HCT116 (cell line): ENCODE results near the gene OPCML. TPM values are rescaled to one million over a fixed set of nuclear protein-coding genes. Genes with fewer than 3 reads are reported as not detected.

Experiments
- ATAC-seq: fragments of 200-7000 bp; cut with Tn5 transposase; 2 replicates; pipeline ENCODE4 v1.9.1; 2020; ENCODE audit warnings: mild to moderate bottlenecking, moderate library complexity
- BruUV-seq: library from RNA; stranded (reverse); fragments of 400-500 nt; replicated peaks from 2 replicates; lab custom pipeline; 2021; lab: Mats Ljungman, UMichigan
- CTCF ChIA-PET: fragments of 300-600 bp; sonication (Branson Sonifier 250); formaldehyde crosslinking; loops from one replicate; lab custom pipeline; 2021; ENCODE audit warnings: antibody characterized with exemption; lab: Charles Lee
- POLR2A ChIA-PET: fragments of 300-600, 350-600 bp; sonication (Branson Sonifier 250); formaldehyde crosslinking; loops from one replicate; lab custom pipeline; 2021; ENCODE audit warnings: antibody characterized with exemption; lab: Charles Lee
- RAD21 ChIA-PET, 2 experiments: fragments of 300-600 bp; sonication (Branson Sonifier 250); formaldehyde crosslinking; loops; one replicate each; lab custom pipeline; 2023; ENCODE audit warnings: low total read pairs in 2 of 2; ENCODE audit not compliant: uncharacterized antibody in 2 of 2, unreplicated experiment in 2 of 2, low non-redundant PET in 1 of 2; lab: Charles Lee
- DNase-seq: peaks from one replicate; pipeline ENCODE4 v3.0.0-alpha.2; 2010; ENCODE audit warnings: low read depth, low spot score
- H2AFZ ChIP-seq: fragments of 200-600 bp; shearing (Covaris generic), sonication (generic); 2 replicates; pipeline ENCODE4 v1.6.1; 2017; ENCODE audit warnings: low read depth, mixed run types, mixed read lengths, antibody characterized with exemption, low read length; ENCODE audit not compliant: poor library complexity, severe bottlenecking
- H3K27ac ChIP-seq: 2 replicates; pipeline ENCODE4 v1.5.1; 2012; ENCODE audit warnings: low read depth, low read length
- H3K27me3 ChIP-seq: fragments of 200-600 bp; sonication (generic); 2 replicates; pipeline ENCODE4 v1.6.1; 2016; ENCODE audit warnings: mixed run types, low read length, mixed read lengths; ENCODE audit not compliant: insufficient read depth
- H3K36me3 ChIP-seq, 2 experiments: fragments of 200-500 bp in 1 of 2; fragments of 200-600 bp in 1 of 2; sonication (Bioruptor generic) in 1 of 2; sonication (generic) in 1 of 2; 2 replicates each; pipeline versions ENCODE4 v1.5.1 to v1.6.1; 2014 to 2016; ENCODE audit warnings: low read length in 2 of 2, inconsistent platforms in 1 of 2, mixed read lengths in 1 of 2, mixed run types in 1 of 2; ENCODE audit not compliant: insufficient read depth in 2 of 2, control insufficient read depth in 1 of 2
- H3K4me1 ChIP-seq, 2 experiments: fragments of 200-600 bp in 1 of 2; sonication (generic) in 1 of 2; 2 replicates each; pipeline versions ENCODE4 v1.5.1 to v1.6.1; 2012 to 2017; ENCODE audit warnings: low read length in 2 of 2, inconsistent platforms in 1 of 2, mild to moderate bottlenecking in 1 of 2, mixed read lengths in 1 of 2, mixed run types in 1 of 2, moderate library complexity in 1 of 2; ENCODE audit not compliant: insufficient read depth in 2 of 2, control insufficient read depth in 1 of 2
- H3K4me2 ChIP-seq: fragments of 200-600 bp; sonication (generic); 2 replicates; pipeline ENCODE4 v1.6.1; 2017; ENCODE audit warnings: mixed run types, low read length, mixed read lengths
- H3K4me3 ChIP-seq, 2 experiments: fragments of 200-600 bp in 1 of 2; sonication (generic) in 1 of 2; replicated peaks in 1 of 2; 2 replicates each; pipeline ENCODE4 v1.5.1; 2011 to 2016; ENCODE audit warnings: low read length in 2 of 2, control low read depth in 1 of 2, low read depth in 1 of 2, mild to moderate bottlenecking in 1 of 2, mixed read lengths in 1 of 2, mixed run types in 1 of 2
- H3K79me2 ChIP-seq: fragments of 200-600 bp; sonication (generic); 2 replicates; pipeline ENCODE4 v1.6.1; 2017; ENCODE audit warnings: mild to moderate bottlenecking, mixed run types, low read length, moderate library complexity, mixed read lengths; ENCODE audit not compliant: insufficient read depth
- H3K9ac ChIP-seq: fragments of 200-600 bp; sonication (generic); 2 replicates; pipeline ENCODE4 v1.6.1; 2016; ENCODE audit warnings: low read length, mixed read lengths
- H3K9me2 ChIP-seq: fragments of 200-600 bp; sonication (generic), shearing (Covaris generic); 2 replicates; pipeline ENCODE4 v1.6.1; 2017; ENCODE audit warnings: mixed run types, mild to moderate bottlenecking, moderate library complexity; ENCODE audit not compliant: insufficient read depth
- H3K9me3 ChIP-seq, 2 experiments: fragments of 200-500 bp in 1 of 2; fragments of 200-600 bp in 1 of 2; sonication (Bioruptor generic) in 1 of 2; sonication (generic) in 1 of 2; 2 replicates each; pipeline ENCODE4 v1.6.1; 2014 to 2017; ENCODE audit warnings: low read length in 2 of 2, mixed read lengths in 2 of 2, inconsistent platforms in 1 of 2, low read depth in 1 of 2, mild to moderate bottlenecking in 1 of 2, mixed run types in 1 of 2, moderate library complexity in 1 of 2; ENCODE audit not compliant: control insufficient read depth in 1 of 2, insufficient read depth in 1 of 2
- H4K20me1 ChIP-seq: fragments of 200-600 bp; sonication (generic), shearing (Covaris generic); 2 replicates; pipeline ENCODE4 v1.6.1; 2017; ENCODE audit warnings: mixed run types, mild to moderate bottlenecking, moderate library complexity; ENCODE audit not compliant: insufficient read depth
- CBX3 ChIP-seq: IDR thresholded peaks from 2 replicates; pipeline ENCODE4 v1.6.1; 2012; ENCODE audit warnings: low read depth
- CEBPB ChIP-seq: IDR thresholded peaks from 2 replicates; pipeline ENCODE4 v1.6.1; 2012; ENCODE audit warnings: low read depth
- EGR1 ChIP-seq: IDR thresholded peaks from 2 replicates; pipeline ENCODE4 v1.6.1; 2012; ENCODE audit warnings: low read depth
- ELF1 ChIP-seq: IDR thresholded peaks from 2 replicates; pipeline ENCODE4 v1.6.1; 2012; ENCODE audit warnings: low read depth, borderline replicate concordance
- EZH2phosphoT487 ChIP-seq: fragments of 200-600 bp; IDR thresholded peaks from 2 replicates; pipeline ENCODE4 v1.6.1; 2018; ENCODE audit warnings: antibody characterized with exemption, borderline replicate concordance
- FOSL1 ChIP-seq: IDR thresholded peaks from 2 replicates; pipeline ENCODE4 v1.6.1; 2012; ENCODE audit warnings: low read depth
- POLR2A ChIP-seq: IDR thresholded peaks from 2 replicates; pipeline ENCODE4 v1.7.0; 2011; ENCODE audit warnings: borderline replicate concordance; ENCODE audit not compliant: insufficient read depth, insufficient read length; ENCODE audit errors: extremely low read depth
- POLR2AphosphoS5 ChIP-seq: IDR thresholded peaks from 2 replicates; pipeline ENCODE4 v1.6.1; 2011; ENCODE audit warnings: mild to moderate bottlenecking, low read depth, low read length, moderate library complexity
- RAD21 ChIP-seq: IDR thresholded peaks from 2 replicates; pipeline ENCODE4 v1.6.1; 2012; ENCODE audit warnings: low read depth, mild to moderate bottlenecking
- SIN3A ChIP-seq: IDR thresholded peaks from 2 replicates; pipeline ENCODE4 v1.6.1; 2012; ENCODE audit warnings: low read depth
- SP1 ChIP-seq: IDR thresholded peaks from 2 replicates; pipeline ENCODE4 v1.6.1; 2012; ENCODE audit warnings: low read depth
- SRF ChIP-seq: IDR thresholded peaks from 2 replicates; pipeline ENCODE4 v1.6.1; 2012; ENCODE audit warnings: low read depth
- YY1 ChIP-seq: IDR thresholded peaks from 2 replicates; pipeline ENCODE4 v1.6.1; 2011; ENCODE audit warnings: low read length, low read depth, moderate library complexity, mild to moderate bottlenecking; ENCODE audit not compliant: insufficient replicate concordance; ENCODE audit errors: extremely low read depth
- ZNF274 ChIP-seq: fragments of 200-500 bp; sonication (Bioruptor generic); IDR thresholded peaks from 2 replicates; pipeline ENCODE4 v1.6.1; 2014; ENCODE audit warnings: mild to moderate bottlenecking, low read depth, low read length, inconsistent platforms
- intact Hi-C: fragments of 100-400 bp; cut with micrococcal nuclease; formaldehyde crosslinking; loops from 2 replicates; pipeline ENCODE4 v1.10.0; 2022
- total RNA-seq: library from RNA; stranded (reverse); gene quantifications from one replicate; pipeline ENCODE4 v1.2.1, GENCODE V29; 2021; ENCODE audit not compliant: unreplicated experiment
- TF ChIP-seq, protein P1 (sequence below): IDR thresholded peaks from 2 replicates; pipeline ENCODE4 v1.6.1; 2012
- TF ChIP-seq, protein P2 (sequence below): IDR thresholded peaks from 2 replicates; pipeline ENCODE4 v1.6.1; 2012; ENCODE audit warnings: low read depth
- TF ChIP-seq, protein P3 (sequence below), 3 experiments: fragments of 200-600 bp in 1 of 3; sonication (generic) in 1 of 3; IDR thresholded peaks in 2 of 3; conservative IDR thresholded peaks in 1 of 3; 2 replicates each; pipeline ENCODE4 v1.5.1; 2012 to 2017; ENCODE audit warnings: low read depth in 2 of 3, low read length in 2 of 3, antibody characterized with exemption in 1 of 3, borderline replicate concordance in 1 of 3, control low read depth in 1 of 3, mild to moderate bottlenecking in 1 of 3, mixed read lengths in 1 of 3, mixed run types in 1 of 3, moderate library complexity in 1 of 3; ENCODE audit not compliant: insufficient read depth in 1 of 3
- TF ChIP-seq, protein P4 (sequence below): IDR thresholded peaks from 2 replicates; pipeline ENCODE4 v1.6.1; 2011; ENCODE audit warnings: mild to moderate bottlenecking, low read length, moderate library complexity; ENCODE audit not compliant: insufficient replicate concordance; ENCODE audit errors: extremely low read depth

Gene OPCML
- total RNA-seq, 1 experiment from 2014 or later: not detected

DNA sequence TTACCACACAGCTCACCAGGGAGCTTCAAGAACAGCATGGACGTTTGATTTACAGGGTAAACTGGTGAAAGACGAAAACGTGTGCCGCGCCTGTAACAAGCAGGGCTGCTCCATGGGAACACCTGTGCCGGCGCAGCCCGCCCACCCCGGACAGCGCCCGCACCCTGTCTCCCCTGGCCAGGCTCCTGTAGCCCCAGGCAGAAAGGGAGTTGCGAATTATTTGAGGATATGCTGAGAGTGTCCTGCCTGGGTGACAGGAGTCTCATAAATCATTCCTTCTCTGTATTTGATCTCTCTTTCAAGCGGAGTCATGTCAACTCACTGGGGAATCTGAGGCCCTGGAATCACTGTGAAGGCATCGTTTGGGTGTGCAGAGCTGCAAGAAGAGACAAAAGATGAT lies 804.3 kb downstream of the OPCML start:
- H3K27ac ChIP-seq: no peak overlapping the region
- DNase-seq: no peak
- ChIA-PET RAD21 (no interaction called here), CTCF (no interaction called here), POLR2A (no interaction called here)
- H3K4me3 ChIP-seq: no peak overlapping the region
- no peak overlapping the region for H2AFZ ChIP-seq
- no peak for ATAC-seq
- no peaks in the 10 kb centered on the region for H3K36me3 ChIP-seq
- no peaks in the 10 kb centered on the region for H3K4me1 ChIP-seq
- no TSS peak for BruUV-seq
- H3K9me2 ChIP-seq: no peaks in the 10 kb centered on the region
- no peaks in the 10 kb centered on the region for H4K20me1 ChIP-seq
- H3K27me3 ChIP-seq: no peaks in the 10 kb centered on the region
- H3K79me2 ChIP-seq: no peaks in the 10 kb centered on the region
- TF ChIP-seq, protein P1, sequence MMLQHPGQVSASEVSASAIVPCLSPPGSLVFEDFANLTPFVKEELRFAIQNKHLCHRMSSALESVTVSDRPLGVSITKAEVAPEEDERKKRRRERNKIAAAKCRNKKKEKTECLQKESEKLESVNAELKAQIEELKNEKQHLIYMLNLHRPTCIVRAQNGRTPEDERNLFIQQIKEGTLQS: no peak
- TF ChIP-seq ZNF274: no peak
- no peak for TF ChIP-seq SP1
- TF ChIP-seq POLR2A: no peak
- no peak for TF ChIP-seq EGR1
- TF ChIP-seq FOSL1: no peak
- TF ChIP-seq SIN3A: no peak
- no peak for TF ChIP-seq POLR2AphosphoS5
- TF ChIP-seq, protein P2, sequence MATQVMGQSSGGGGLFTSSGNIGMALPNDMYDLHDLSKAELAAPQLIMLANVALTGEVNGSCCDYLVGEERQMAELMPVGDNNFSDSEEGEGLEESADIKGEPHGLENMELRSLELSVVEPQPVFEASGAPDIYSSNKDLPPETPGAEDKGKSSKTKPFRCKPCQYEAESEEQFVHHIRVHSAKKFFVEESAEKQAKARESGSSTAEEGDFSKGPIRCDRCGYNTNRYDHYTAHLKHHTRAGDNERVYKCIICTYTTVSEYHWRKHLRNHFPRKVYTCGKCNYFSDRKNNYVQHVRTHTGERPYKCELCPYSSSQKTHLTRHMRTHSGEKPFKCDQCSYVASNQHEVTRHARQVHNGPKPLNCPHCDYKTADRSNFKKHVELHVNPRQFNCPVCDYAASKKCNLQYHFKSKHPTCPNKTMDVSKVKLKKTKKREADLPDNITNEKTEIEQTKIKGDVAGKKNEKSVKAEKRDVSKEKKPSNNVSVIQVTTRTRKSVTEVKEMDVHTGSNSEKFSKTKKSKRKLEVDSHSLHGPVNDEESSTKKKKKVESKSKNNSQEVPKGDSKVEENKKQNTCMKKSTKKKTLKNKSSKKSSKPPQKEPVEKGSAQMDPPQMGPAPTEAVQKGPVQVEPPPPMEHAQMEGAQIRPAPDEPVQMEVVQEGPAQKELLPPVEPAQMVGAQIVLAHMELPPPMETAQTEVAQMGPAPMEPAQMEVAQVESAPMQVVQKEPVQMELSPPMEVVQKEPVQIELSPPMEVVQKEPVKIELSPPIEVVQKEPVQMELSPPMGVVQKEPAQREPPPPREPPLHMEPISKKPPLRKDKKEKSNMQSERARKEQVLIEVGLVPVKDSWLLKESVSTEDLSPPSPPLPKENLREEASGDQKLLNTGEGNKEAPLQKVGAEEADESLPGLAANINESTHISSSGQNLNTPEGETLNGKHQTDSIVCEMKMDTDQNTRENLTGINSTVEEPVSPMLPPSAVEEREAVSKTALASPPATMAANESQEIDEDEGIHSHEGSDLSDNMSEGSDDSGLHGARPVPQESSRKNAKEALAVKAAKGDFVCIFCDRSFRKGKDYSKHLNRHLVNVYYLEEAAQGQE: no peak
- TF ChIP-seq, protein P3, sequence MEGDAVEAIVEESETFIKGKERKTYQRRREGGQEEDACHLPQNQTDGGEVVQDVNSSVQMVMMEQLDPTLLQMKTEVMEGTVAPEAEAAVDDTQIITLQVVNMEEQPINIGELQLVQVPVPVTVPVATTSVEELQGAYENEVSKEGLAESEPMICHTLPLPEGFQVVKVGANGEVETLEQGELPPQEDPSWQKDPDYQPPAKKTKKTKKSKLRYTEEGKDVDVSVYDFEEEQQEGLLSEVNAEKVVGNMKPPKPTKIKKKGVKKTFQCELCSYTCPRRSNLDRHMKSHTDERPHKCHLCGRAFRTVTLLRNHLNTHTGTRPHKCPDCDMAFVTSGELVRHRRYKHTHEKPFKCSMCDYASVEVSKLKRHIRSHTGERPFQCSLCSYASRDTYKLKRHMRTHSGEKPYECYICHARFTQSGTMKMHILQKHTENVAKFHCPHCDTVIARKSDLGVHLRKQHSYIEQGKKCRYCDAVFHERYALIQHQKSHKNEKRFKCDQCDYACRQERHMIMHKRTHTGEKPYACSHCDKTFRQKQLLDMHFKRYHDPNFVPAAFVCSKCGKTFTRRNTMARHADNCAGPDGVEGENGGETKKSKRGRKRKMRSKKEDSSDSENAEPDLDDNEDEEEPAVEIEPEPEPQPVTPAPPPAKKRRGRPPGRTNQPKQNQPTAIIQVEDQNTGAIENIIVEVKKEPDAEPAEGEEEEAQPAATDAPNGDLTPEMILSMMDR (IDR thresholded peaks at IDR 0.05 in 2 of 3, conservative IDR thresholded peaks at IDR 0.05 in 1 of 3; ENCODE audit: borderline replicate concordance in 1 of 3, insufficient read depth in 1 of 3, low read depth in 2 of 3, low read length in 2 of 3): no peak
- TF ChIP-seq EZH2phosphoT487: no peak
- no peak for TF ChIP-seq RAD21
- no peak for TF ChIP-seq YY1
- no peak for TF ChIP-seq CEBPB
- TF ChIP-seq SRF: no peak
- TF ChIP-seq, protein P4, sequence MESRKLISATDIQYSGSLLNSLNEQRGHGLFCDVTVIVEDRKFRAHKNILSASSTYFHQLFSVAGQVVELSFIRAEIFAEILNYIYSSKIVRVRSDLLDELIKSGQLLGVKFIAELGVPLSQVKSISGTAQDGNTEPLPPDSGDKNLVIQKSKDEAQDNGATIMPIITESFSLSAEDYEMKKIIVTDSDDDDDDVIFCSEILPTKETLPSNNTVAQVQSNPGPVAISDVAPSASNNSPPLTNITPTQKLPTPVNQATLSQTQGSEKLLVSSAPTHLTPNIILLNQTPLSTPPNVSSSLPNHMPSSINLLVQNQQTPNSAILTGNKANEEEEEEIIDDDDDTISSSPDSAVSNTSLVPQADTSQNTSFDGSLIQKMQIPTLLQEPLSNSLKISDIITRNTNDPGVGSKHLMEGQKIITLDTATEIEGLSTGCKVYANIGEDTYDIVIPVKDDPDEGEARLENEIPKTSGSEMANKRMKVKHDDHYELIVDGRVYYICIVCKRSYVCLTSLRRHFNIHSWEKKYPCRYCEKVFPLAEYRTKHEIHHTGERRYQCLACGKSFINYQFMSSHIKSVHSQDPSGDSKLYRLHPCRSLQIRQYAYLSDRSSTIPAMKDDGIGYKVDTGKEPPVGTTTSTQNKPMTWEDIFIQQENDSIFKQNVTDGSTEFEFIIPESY: no peak
- no peak for TF ChIP-seq CBX3
- TF ChIP-seq ELF1: no peak
- no peak overlapping the region for H3K9ac ChIP-seq
- peaks cover 11% of the 10 kb centered on the region in 2 experiments; a peak in 2 of 4 replicates for H3K9me3 ChIP-seq
- intact Hi-C loops: no loop called here
- H3K4me2 ChIP-seq: no peak overlapping the region
